ENCODE data around the gene SART3. TPM values are rescaled to one million over a fixed set of nuclear protein-coding genes. Genes with fewer than 3 reads are reported as not detected.

The SART3 gene
- total RNA-seq, 3 donors from 2014 or later (not counting 1 experiment from before 2014, with no cell fraction given), result 76.5 to 107 (median 78.3) TPM

- no peaks in the 10 kb centered on the region for H3K4me1 Mint-ChIP-seq
- H3K9me3 Mint-ChIP-seq, result no peaks in the 10 kb centered on the region
- H3K27me3 ChIP-seq (ENCODE audit: control insufficient read depth, insufficient read depth, low read length), result peaks cover 2% of the 10 kb centered on the region
- no peaks in the 10 kb centered on the region for H3K9me3 ChIP-seq (ENCODE audit: control insufficient read depth, insufficient read depth, low read length)
- TF ChIP-seq, protein P1, sequence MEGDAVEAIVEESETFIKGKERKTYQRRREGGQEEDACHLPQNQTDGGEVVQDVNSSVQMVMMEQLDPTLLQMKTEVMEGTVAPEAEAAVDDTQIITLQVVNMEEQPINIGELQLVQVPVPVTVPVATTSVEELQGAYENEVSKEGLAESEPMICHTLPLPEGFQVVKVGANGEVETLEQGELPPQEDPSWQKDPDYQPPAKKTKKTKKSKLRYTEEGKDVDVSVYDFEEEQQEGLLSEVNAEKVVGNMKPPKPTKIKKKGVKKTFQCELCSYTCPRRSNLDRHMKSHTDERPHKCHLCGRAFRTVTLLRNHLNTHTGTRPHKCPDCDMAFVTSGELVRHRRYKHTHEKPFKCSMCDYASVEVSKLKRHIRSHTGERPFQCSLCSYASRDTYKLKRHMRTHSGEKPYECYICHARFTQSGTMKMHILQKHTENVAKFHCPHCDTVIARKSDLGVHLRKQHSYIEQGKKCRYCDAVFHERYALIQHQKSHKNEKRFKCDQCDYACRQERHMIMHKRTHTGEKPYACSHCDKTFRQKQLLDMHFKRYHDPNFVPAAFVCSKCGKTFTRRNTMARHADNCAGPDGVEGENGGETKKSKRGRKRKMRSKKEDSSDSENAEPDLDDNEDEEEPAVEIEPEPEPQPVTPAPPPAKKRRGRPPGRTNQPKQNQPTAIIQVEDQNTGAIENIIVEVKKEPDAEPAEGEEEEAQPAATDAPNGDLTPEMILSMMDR (IDR thresholded peaks at IDR 0.05), result no peak
- H3K4me1 ChIP-seq (ENCODE audit: control insufficient read depth, insufficient read depth, low read length), result no peaks in the 10 kb centered on the region
- ATAC-seq (no peak), DNase-seq (no peak)
- no peak overlapping the region for H3K4me3 ChIP-seq (ENCODE audit: low read length)
- H3K36me3 ChIP-seq (ENCODE audit: control insufficient read depth, insufficient read depth, low read length), result no peaks in the 10 kb centered on the region
- H3K27ac ChIP-seq (ENCODE audit: low read length), result no peak overlapping the region
- WGBS (ENCODE audit: insufficient coverage), result 61% methylated on average over 4 of the region's 6 CpGs
- intact Hi-C loops (cut with micrococcal nuclease), result no loop called here
- H3K27me3 Mint-ChIP-seq (ENCODE audit: low read depth in 2 of 2), result peaks cover 12 to 55% of the 10 kb centered on the region in 2 donors
- H3K4me3 Mint-ChIP-seq, result no peak overlapping the region
- H3K36me3 Mint-ChIP-seq, result no peaks in the 10 kb centered on the region
- no peak overlapping the region for H3K27ac Mint-ChIP-seq
Observed at GRCh38 chr12:108479364-108480070, 81.5 kb downstream of the SART3 start.

GRCh38 chr12:108478611-108479206 lies 82.3 kb downstream of the SART3 start:
- H3K27me3 Mint-ChIP-seq (ENCODE audit: low read depth in 2 of 2), result peaks cover 12 to 47% of the 10 kb centered on the region in 2 donors
- ATAC-seq (no peak), DNase-seq (no peak)
- Histone ChIP-seq H3K36me3 (ENCODE audit: control insufficient read depth, insufficient read depth, low read length) (no peaks in the 10 kb centered on the region), H3K27me3 (ENCODE audit: control insufficient read depth, insufficient read depth, low read length) (peaks cover 2% of the 10 kb centered on the region), H3K27ac (ENCODE audit: low read length) (no peak overlapping the region), H3K4me3 (ENCODE audit: low read length) (no peak overlapping the region), H3K9me3 (ENCODE audit: control insufficient read depth, insufficient read depth, low read length) (no peaks in the 10 kb centered on the region), H3K4me1 (ENCODE audit: control insufficient read depth, insufficient read depth, low read length) (no peaks in the 10 kb centered on the region)
- H3K27ac Mint-ChIP-seq, result no peak overlapping the region
- no peaks in the 10 kb centered on the region for H3K36me3 Mint-ChIP-seq
- WGBS (ENCODE audit: insufficient coverage), result 66% methylated on average over 8 of the region's 8 CpGs
- no peaks in the 10 kb centered on the region for H3K4me1 Mint-ChIP-seq
- H3K4me3 Mint-ChIP-seq, result no peak overlapping the region
- TF ChIP-seq, protein P1 (IDR thresholded peaks at IDR 0.05), result no peak
- intact Hi-C loops (cut with micrococcal nuclease), result no loop called here
- no peaks in the 10 kb centered on the region for H3K9me3 Mint-ChIP-seq

GRCh38 chr12:108477881-108478259 lies 83.1 kb downstream of the SART3 start:
- Mint-ChIP-seq H3K27me3 (ENCODE audit: low read depth in 2 of 2) (peaks cover 12 to 42% of the 10 kb centered on the region in 2 donors), H3K9me3 (no peaks in the 10 kb centered on the region), H3K36me3 (no peaks in the 10 kb centered on the region), H3K4me1 (no peaks in the 10 kb centered on the region), H3K27ac (no peak overlapping the region), H3K4me3 (no peak overlapping the region)
- H3K36me3 ChIP-seq (ENCODE audit: control insufficient read depth, insufficient read depth, low read length), result no peaks in the 10 kb centered on the region
- H3K9me3 ChIP-seq (ENCODE audit: control insufficient read depth, insufficient read depth, low read length), result no peaks in the 10 kb centered on the region
- intact Hi-C loops (cut with micrococcal nuclease), result no loop called here
- TF ChIP-seq, protein P1 (IDR thresholded peaks at IDR 0.05), result no peak
- WGBS (ENCODE audit: insufficient coverage), result 82% methylated on average over 6 of the region's 6 CpGs
- ATAC-seq (no peak), DNase-seq (no peak)
- H3K4me3 ChIP-seq (ENCODE audit: low read length), result no peak overlapping the region
- peaks cover 2% of the 10 kb centered on the region for H3K27me3 ChIP-seq (ENCODE audit: control insufficient read depth, insufficient read depth, low read length)
- H3K4me1 ChIP-seq (ENCODE audit: control insufficient read depth, insufficient read depth, low read length), result no peaks in the 10 kb centered on the region
- H3K27ac ChIP-seq (ENCODE audit: low read length), result no peak overlapping the region
